PC-3 (cell line): ENCODE results near the gene HOXC12. TPM values are rescaled to one million over a fixed set of nuclear protein-coding genes. Genes with fewer than 3 reads are reported as not detected.

Experiments
- ATAC-seq: fragments of 200-7000 bp; cut with Tn5 transposase; 2 replicates; pipeline ENCODE4 v1.9.1; 2020; ENCODE audit warnings: mild to moderate bottlenecking, moderate library complexity
- BruUV-seq: library from RNA; stranded (reverse); fragments of 400-500 nt; replicated peaks from 2 replicates; lab custom pipeline; 2021; lab: Mats Ljungman, UMichigan
- CTCF ChIA-PET: fragments of 300-600 bp; sonication (Branson Sonifier 250); formaldehyde crosslinking; loops from one replicate; lab custom pipeline; 2022; ENCODE audit warnings: antibody characterized with exemption; lab: Charles Lee
- POLR2A ChIA-PET: fragments of 300-600 bp; sonication (Branson Sonifier 250); formaldehyde crosslinking; loops from one replicate; lab custom pipeline; 2022; ENCODE audit warnings: antibody characterized with exemption; ENCODE audit not compliant: unreplicated experiment; lab: Charles Lee
- DNase-seq: peaks from one replicate; pipeline ENCODE4 v3.0.0-alpha.2; 2015
- H2AFZ ChIP-seq: fragments of 300-600 bp; sonication (generic); 2 replicates; pipeline ENCODE4 v1.6.0; 2016; ENCODE audit warnings: antibody characterized with exemption, low read length
- H3F3A ChIP-seq: fragments of 300-600 bp; sonication (generic); one replicate; pipeline ENCODE4 v1.6.0; 2017; ENCODE audit warnings: antibody characterized with exemption, low read length, control low read depth, mild to moderate bottlenecking; ENCODE audit not compliant: unreplicated experiment
- H3K27ac ChIP-seq: fragments of 300-600 bp; sonication (generic); 2 replicates; pipeline ENCODE4 v1.5.1; 2016; ENCODE audit warnings: mild to moderate bottlenecking, low read length
- H3K27me3 ChIP-seq: fragments of 300-600 bp; sonication (generic); 2 replicates; pipeline ENCODE4 v1.6.1; 2016; ENCODE audit warnings: low read length, mixed read lengths
- H3K36me3 ChIP-seq: fragments of 300-600 bp; sonication (generic); 2 replicates; pipeline ENCODE4 v1.6.1; 2016; ENCODE audit warnings: low read depth, mixed run types, low read length, mixed read lengths
- H3K4me1 ChIP-seq: fragments of 300-600 bp; sonication (generic); 2 replicates; pipeline ENCODE4 v1.5.1; 2016; ENCODE audit warnings: low read length; ENCODE audit not compliant: insufficient read depth
- H3K4me2 ChIP-seq: fragments of 300-600 bp; sonication (generic); 2 replicates; pipeline ENCODE4 v1.6.0; 2016; ENCODE audit warnings: low read length
- H3K4me3 ChIP-seq: fragments of 300-600 bp; sonication (generic); 2 replicates; pipeline ENCODE4 v1.5.1; 2016; ENCODE audit warnings: mild to moderate bottlenecking, low read length, mixed read lengths
- H3K79me2 ChIP-seq: fragments of 300-600 bp; sonication (generic); 2 replicates; pipeline ENCODE4 v1.6.1; 2017; ENCODE audit warnings: low read length, mixed read lengths
- H3K9ac ChIP-seq: fragments of 300-600 bp; sonication (generic); 2 replicates; pipeline ENCODE4 v1.6.0; 2016; ENCODE audit warnings: mild to moderate bottlenecking, low read length
- H3K9me2 ChIP-seq: fragments of 300-600 bp; sonication (generic); replicated peaks from 2 replicates; pipeline ENCODE4 v1.6.1; 2016; ENCODE audit warnings: mixed run types, low read length, mixed read lengths
- H3K9me3 ChIP-seq: fragments of 300-600 bp; sonication (generic); 2 replicates; pipeline ENCODE4 v1.6.1; 2016; ENCODE audit warnings: low read length, mixed read lengths
- H4K20me1 ChIP-seq: fragments of 300-600 bp; sonication (generic); 2 replicates; pipeline ENCODE4 v1.6.1; 2016; ENCODE audit warnings: low read length, mixed read lengths
- CTCF ChIP-seq: fragments of 300-600 bp; sonication (generic); conservative IDR thresholded peaks from 2 replicates; pipeline ENCODE4 v1.5.1; 2017; ENCODE audit warnings: antibody characterized with exemption, low read depth, mild to moderate bottlenecking, low read length
- EZH2 ChIP-seq: fragments of 300-600 bp; sonication (generic); IDR thresholded peaks from one replicate; pipeline ENCODE4 v1.6.1; 2017; ENCODE audit warnings: antibody characterized with exemption, mild to moderate bottlenecking, low read length; ENCODE audit not compliant: unreplicated experiment
- EZH2phosphoT487 ChIP-seq: fragments of 300-600 bp; sonication (generic); IDR thresholded peaks from 2 replicates; pipeline ENCODE4 v1.6.1; 2018; ENCODE audit warnings: mild to moderate bottlenecking, antibody characterized with exemption, low read length, borderline replicate concordance
- intact Hi-C: fragments of 100-400 bp; cut with micrococcal nuclease; formaldehyde crosslinking; loops from 2 replicates; pipeline ENCODE4 v1.9.0; 2023
- total RNA-seq: library from RNA; depleted of rRNA; stranded (reverse); fragments of >200 nt; gene quantifications from 2 replicates; pipeline ENCODE4 v1.2.3, GENCODE V29; 2014

Gene HOXC12
- total RNA-seq, 1 experiment from 2014 or later = 0.33 TPM

GRCh38 chr12:53916788-53917655 lies 37.7 kb upstream of the HOXC12 start:
- ChIA-PET CTCF (no interaction called here), POLR2A (no interaction called here)
- no peak overlapping the region for H3K4me2 ChIP-seq
- H3K27me3 ChIP-seq = no peaks in the 10 kb centered on the region
- ATAC-seq = no peak
- no peaks in the 10 kb centered on the region for H3K9me2 ChIP-seq
- no peak overlapping the region for H3K9ac ChIP-seq
- H2AFZ ChIP-seq = no peak overlapping the region
- no peaks in the 10 kb centered on the region for H3F3A ChIP-seq
- DNase-seq = no peak
- no peaks in the 10 kb centered on the region for H4K20me1 ChIP-seq
- H3K4me3 ChIP-seq = no peak overlapping the region
- H3K79me2 ChIP-seq = no peaks in the 10 kb centered on the region
- H3K9me3 ChIP-seq = no peaks in the 10 kb centered on the region
- no peak for TF ChIP-seq EZH2phosphoT487
- no peak for TF ChIP-seq EZH2
- no peak for TF ChIP-seq CTCF
- H3K4me1 ChIP-seq = no peaks in the 10 kb centered on the region
- BruUV-seq = no TSS peak
- H3K27ac ChIP-seq = no peak overlapping the region
- intact Hi-C loops = loop anchor here (5.0 kb wide), 1 partner anchor 35 kb away; no protein-coding TSS in a partner anchor
- H3K36me3 ChIP-seq = no peaks in the 10 kb centered on the region

GRCh38 chr12:53924521-53925405 lies 29.9 kb upstream of the HOXC12 start:
- Histone ChIP-seq H3K9ac (no peak overlapping the region), H3K27me3 (peaks cover 18% of the 10 kb centered on the region), H3K27ac (no peak overlapping the region), H4K20me1 (no peaks in the 10 kb centered on the region), H3K79me2 (no peaks in the 10 kb centered on the region), H2AFZ (no peak overlapping the region), H3F3A (no peaks in the 10 kb centered on the region), H3K9me2 (no peaks in the 10 kb centered on the region), H3K36me3 (no peaks in the 10 kb centered on the region), H3K9me3 (no peaks in the 10 kb centered on the region), H3K4me2 (no peak overlapping the region), H3K4me3 (no peak overlapping the region), H3K4me1 (no peaks in the 10 kb centered on the region; the same call in 1 of the 2 replicates)
- TF ChIP-seq CTCF (no peak), EZH2phosphoT487 (no peak), EZH2 (no peak)
- intact Hi-C loops = no loop called here
- no TSS peak for BruUV-seq
- DNase-seq (no peak), ATAC-seq (no peak)
- ChIA-PET CTCF (no interaction called here), POLR2A (no interaction called here)
